Transverse colon (tissue), 4 donors: Measurements from ENCODE around the gene XPC. TPM values are rescaled to one million over a fixed set of nuclear protein-coding genes. Genes with fewer than 3 reads are reported as not detected.

ENCODE experiments used
- DNase-seq: peaks from one replicate; pipeline ENCODE4 v3.0.0-alpha.2; 2019
- H3K27ac ChIP-seq, 4 donors: fragments of 200-600 bp; sonication (generic); 2 replicates each; pipeline ENCODE4 v1.5.1; 2016 to 2018; ENCODE audit warnings: inconsistent platforms in 4 of 4
- H3K27me3 ChIP-seq: fragments of 200-600 bp; sonication (generic); 2 replicates; pipeline ENCODE4 v1.5.1; 2017; ENCODE audit warnings: inconsistent platforms
- H3K36me3 ChIP-seq, 4 donors: fragments of 200-600 bp; sonication (generic); 2 replicates each; pipeline ENCODE4 v1.5.1; 2017 to 2019; ENCODE audit warnings: inconsistent platforms in 4 of 4
- H3K4me1 ChIP-seq, 4 donors: fragments of 200-600 bp; sonication (generic); 2 replicates each; pipeline ENCODE4 v1.5.1; 2017 to 2020; ENCODE audit warnings: inconsistent platforms in 4 of 4
- H3K4me3 ChIP-seq, 4 donors: fragments of 200-600 bp; sonication (generic); 1 replicate in 1 of 4; 2 replicates in 3 of 4; pipeline versions ENCODE4 v1.5.1 to v1.6.1; 2017 to 2019; ENCODE audit warnings: inconsistent platforms in 4 of 4
- H3K9me3 ChIP-seq, 2 donors: fragments of 200-600 bp; sonication (generic); 2 replicates each; pipeline ENCODE4 v1.5.1; 2017 to 2019; ENCODE audit warnings: inconsistent platforms in 2 of 2
- EP300 ChIP-seq: sonication (generic); formaldehyde crosslinking; IDR thresholded peaks from one replicate; pipeline ENCODE4 v1.6.1; 2017; ENCODE audit warnings: antibody characterized with exemption, low read depth
- POLR2A ChIP-seq: fragments of 450-650 bp; IDR thresholded peaks from one replicate; pipeline ENCODE4 v1.6.1; 2016; ENCODE audit warnings: antibody characterized with exemption, mild to moderate bottlenecking, moderate library complexity
- POLR2AphosphoS5 ChIP-seq, 3 donors: sonication (generic); formaldehyde crosslinking; IDR thresholded peaks; one replicate each; pipeline ENCODE4 v1.6.1; 2016; ENCODE audit warnings: antibody characterized with exemption in 3 of 3
- WGBS, 2 donors: methylation state at CpG; one replicate each; pipeline ENCODE4 v1.1.5; 2018; ENCODE audit warnings: low coverage in 1 of 2; 5-methylcytosine and 5-hydroxymethylcytosine counted together
- in situ Hi-C, 4 donors: fragments of 200-750 bp; cut with MboI; loops; one replicate each; pipeline versions ENCODE4 v1.15.0 to v1.15.1; 2017; ENCODE audit warnings: low sequenced_read_pairs in 3 of 4, low pct_ligation_motif_present in 1 of 4, low pct_unique_long_range_greater_than_20kb in 1 of 4
- intact Hi-C: fragments of 100-400 bp; cut with DNase I; formaldehyde crosslinking; loops from one replicate; pipeline ENCODE4 v1.15.1; 2023; ENCODE audit warnings: low total_unique reads
- total RNA-seq, 4 donors: library from RNA; depleted of rRNA; stranded (reverse); fragments of >200 nt; gene quantifications; one replicate each; pipeline ENCODE4 v1.1.0, GENCODE V29; 2016
- TF ChIP-seq, protein P1 (sequence below), 5 experiments: fragments of 200-600 bp in 3 of 5; fragments of 450-650 bp in 2 of 5; sonication (generic) in 3 of 5; IDR thresholded peaks; 1 replicate in 2 of 5; 2 replicates in 3 of 5; pipeline ENCODE4 v1.5.1; 2016 to 2017; ENCODE audit warnings: antibody characterized with exemption in 5 of 5, inconsistent platforms in 3 of 5, mild to moderate bottlenecking in 2 of 5, moderate library complexity in 1 of 5

The XPC gene
- total RNA-seq, 4 donors from 2014 or later = 30.7 to 287 (median 46.6) TPM

DNA sequence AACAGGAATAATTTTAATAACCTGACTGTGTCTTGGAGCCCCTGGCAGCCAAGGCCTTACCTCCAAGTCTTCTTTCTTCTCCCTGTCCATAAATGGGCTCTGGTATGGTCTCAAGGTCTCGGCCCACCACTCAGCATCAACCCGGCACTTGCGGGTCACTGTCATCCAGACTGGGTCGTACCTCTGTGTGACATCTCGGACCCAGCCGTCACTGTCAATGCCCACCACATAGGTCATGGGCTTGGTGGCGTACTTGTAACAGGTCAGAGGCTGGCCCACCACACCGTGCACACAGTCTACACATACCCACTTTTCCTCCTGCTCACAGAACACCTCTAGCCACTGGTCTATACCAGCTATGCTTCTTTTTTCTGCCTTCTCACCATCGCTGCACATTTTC, 20.4 kb downstream of the XPC start:
- Histone ChIP-seq H3K4me3 (no peak overlapping the region), H3K27me3 (no peaks in the 10 kb centered on the region), H3K36me3 (peaks cover 0 to 64% (median 29%) of the 10 kb centered on the region in 4 donors), H3K4me1 (no peaks in the 10 kb centered on the region), H3K27ac (no peak overlapping the region), H3K9me3 (peaks cover 4 to 7% of the 10 kb centered on the region in 2 donors)
- no peak for TF ChIP-seq POLR2AphosphoS5 (IDR thresholded peaks at IDR 0.05)
- no peak for TF ChIP-seq EP300
- TF ChIP-seq, protein P1, sequence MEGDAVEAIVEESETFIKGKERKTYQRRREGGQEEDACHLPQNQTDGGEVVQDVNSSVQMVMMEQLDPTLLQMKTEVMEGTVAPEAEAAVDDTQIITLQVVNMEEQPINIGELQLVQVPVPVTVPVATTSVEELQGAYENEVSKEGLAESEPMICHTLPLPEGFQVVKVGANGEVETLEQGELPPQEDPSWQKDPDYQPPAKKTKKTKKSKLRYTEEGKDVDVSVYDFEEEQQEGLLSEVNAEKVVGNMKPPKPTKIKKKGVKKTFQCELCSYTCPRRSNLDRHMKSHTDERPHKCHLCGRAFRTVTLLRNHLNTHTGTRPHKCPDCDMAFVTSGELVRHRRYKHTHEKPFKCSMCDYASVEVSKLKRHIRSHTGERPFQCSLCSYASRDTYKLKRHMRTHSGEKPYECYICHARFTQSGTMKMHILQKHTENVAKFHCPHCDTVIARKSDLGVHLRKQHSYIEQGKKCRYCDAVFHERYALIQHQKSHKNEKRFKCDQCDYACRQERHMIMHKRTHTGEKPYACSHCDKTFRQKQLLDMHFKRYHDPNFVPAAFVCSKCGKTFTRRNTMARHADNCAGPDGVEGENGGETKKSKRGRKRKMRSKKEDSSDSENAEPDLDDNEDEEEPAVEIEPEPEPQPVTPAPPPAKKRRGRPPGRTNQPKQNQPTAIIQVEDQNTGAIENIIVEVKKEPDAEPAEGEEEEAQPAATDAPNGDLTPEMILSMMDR (IDR thresholded peaks at IDR 0.05) = no peak
- no peak for TF ChIP-seq POLR2A
- in situ Hi-C loops (loop anchor here in 1 of 4 donors (25.0 kb wide), 1 partner anchor 271 kb away; the partner anchor contains the start of gene WNT7A), intact Hi-C loops (no loop called here)
- no peak for DNase-seq
- 98 to 100% methylated on average over 3 to 9 of the region's 9 CpGs for WGBS, 2 donors

DNA sequence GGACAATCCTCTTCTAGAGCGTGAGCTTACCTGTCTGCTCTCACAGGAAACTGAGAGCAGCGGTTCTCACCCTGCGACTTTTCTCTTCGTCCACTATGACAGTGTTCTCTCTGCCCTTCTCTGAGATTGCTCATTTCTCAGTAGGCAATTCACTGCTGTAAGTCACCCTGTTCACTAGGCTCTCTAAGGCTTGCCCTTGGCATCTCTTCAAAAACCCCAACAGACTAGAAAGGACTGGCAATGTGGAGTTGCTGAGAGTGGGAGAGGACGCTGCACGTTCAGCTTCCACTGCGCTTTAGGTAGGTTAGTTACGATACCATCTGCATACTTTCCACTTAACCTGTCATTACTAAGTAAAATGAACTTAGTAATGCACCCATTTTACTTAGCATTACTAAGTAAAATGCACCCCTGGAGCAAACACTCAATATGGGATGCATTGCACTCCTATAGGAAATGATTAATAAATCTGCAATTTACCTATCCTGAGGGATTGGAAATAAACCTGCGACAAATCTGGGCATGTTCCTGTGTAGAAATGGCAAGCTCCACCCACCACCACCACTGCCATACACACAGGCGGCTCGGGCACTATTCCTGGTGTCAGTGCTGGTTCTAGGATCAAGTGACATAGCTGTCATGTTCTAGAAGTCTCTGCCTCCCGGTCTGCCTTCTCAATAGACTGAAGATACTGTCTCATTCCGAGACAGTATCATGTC, 21.4 kb downstream of the XPC start:
- no peaks in the 10 kb centered on the region for H3K27me3 ChIP-seq
- no peak overlapping the region for H3K4me3 ChIP-seq
- H3K36me3 ChIP-seq = peaks cover 0 to 58% (median 25%) of the 10 kb centered on the region in 4 donors
- intact Hi-C loops = no loop called here
- in situ Hi-C loops = loop anchor here in 1 of 4 donors (25.0 kb wide), 1 partner anchor 270 kb away; the partner anchor contains the start of gene WNT7A
- DNase-seq = no peak
- no peak overlapping the region for H3K27ac ChIP-seq
- WGBS, 2 donors = 93 to 95% methylated on average over 5 to 13 of the region's 13 CpGs
- peaks cover 4 to 7% of the 10 kb centered on the region in 2 donors for H3K9me3 ChIP-seq
- H3K4me1 ChIP-seq = no peaks in the 10 kb centered on the region
- TF ChIP-seq, protein P1 (IDR thresholded peaks at IDR 0.05) = no peak
- TF ChIP-seq POLR2A (no peak), POLR2AphosphoS5 (IDR thresholded peaks at IDR 0.05) (no peak), EP300 (no peak)

DNA sequence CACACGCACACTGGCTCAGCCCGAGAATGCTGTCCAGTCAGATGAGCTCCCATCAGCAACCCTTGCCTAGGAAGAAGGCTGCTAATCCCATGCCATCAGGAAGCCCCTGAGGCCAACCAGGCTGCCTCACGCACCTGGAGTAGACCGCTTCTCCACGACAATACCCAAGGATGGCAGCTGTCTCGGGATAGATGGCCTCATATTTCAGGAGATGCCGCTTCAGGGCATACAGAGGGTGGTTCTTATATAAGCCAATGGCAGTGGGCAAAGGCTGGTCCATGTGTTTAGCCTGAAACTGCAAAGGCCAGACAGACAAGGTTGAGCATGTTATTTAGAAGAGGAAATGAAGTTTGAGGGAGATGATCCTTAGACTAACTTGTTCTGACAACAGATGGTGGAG, 22.2 kb downstream of the XPC start:
- in situ Hi-C loops (loop anchor here in 1 of 4 donors (25.0 kb wide), 1 partner anchor 269 kb away; the partner anchor contains the start of gene WNT7A), intact Hi-C loops (no loop called here)
- H3K4me3 ChIP-seq = no peak overlapping the region
- TF ChIP-seq POLR2AphosphoS5 (IDR thresholded peaks at IDR 0.05) (no peak), EP300 (no peak), POLR2A (no peak)
- TF ChIP-seq, protein P1 (IDR thresholded peaks at IDR 0.05) = no peak
- peaks cover 2 to 3% of the 10 kb centered on the region in 2 donors for H3K9me3 ChIP-seq
- H3K27me3 ChIP-seq = no peaks in the 10 kb centered on the region
- WGBS, 2 donors = 95 to 100% methylated on average over 6 to 7 of the region's 7 CpGs
- no peak for DNase-seq
- peaks cover 0 to 59% (median 21%) of the 10 kb centered on the region in 4 donors for H3K36me3 ChIP-seq
- no peaks in the 10 kb centered on the region for H3K4me1 ChIP-seq
- no peak overlapping the region for H3K27ac ChIP-seq

DNA sequence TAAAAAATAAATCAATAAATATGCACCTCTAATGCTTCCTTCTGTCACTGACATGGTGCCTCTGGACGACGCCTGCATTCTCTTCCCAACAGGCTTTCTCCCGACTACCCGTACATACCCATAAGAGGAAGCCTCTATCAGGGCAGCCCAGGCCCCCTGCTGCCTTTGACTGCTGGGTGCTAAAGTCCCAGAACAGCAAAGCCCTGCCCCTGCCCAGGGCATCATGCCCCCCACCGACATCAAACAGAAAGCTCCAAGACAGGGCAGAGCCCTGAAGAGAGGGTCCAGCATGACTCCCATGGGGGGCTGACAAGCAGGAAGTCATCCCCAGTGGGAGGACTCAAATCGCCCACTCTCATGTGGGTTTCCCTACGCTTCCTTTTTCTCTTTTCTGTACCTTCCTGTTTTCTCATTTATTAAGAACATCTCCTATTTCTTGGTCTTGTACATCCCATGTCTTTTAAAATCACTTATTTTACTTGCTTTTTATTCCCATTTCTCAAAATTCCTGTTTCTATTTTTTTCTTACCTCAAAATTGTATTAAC, 23.4 kb downstream of the XPC start:
- H3K9me3 ChIP-seq = no peaks in the 10 kb centered on the region
- H3K4me1 ChIP-seq = no peaks in the 10 kb centered on the region
- DNase-seq = no peak
- no peak overlapping the region for H3K4me3 ChIP-seq
- intact Hi-C loops (no loop called here), in situ Hi-C loops (loop anchor here in 1 of 4 donors (25.0 kb wide), 1 partner anchor 268 kb away; the partner anchor contains the start of gene WNT7A)
- H3K27me3 ChIP-seq = no peaks in the 10 kb centered on the region
- WGBS, 2 donors = 90 to 100% methylated on average over 2 to 7 of the region's 7 CpGs
- H3K27ac ChIP-seq = no peak overlapping the region
- H3K36me3 ChIP-seq = peaks cover 0 to 47% (median 14%) of the 10 kb centered on the region in 4 donors
- no peak for TF ChIP-seq POLR2AphosphoS5 (IDR thresholded peaks at IDR 0.05)
- no peak for TF ChIP-seq POLR2A
- no peak for TF ChIP-seq EP300
- TF ChIP-seq, protein P1 (IDR thresholded peaks at IDR 0.05) = no peak
